HG03280 (cell line): ENCODE data around the gene CCDC159.

Source experiments
- ATAC-seq: cut with Tn5 transposase; IDR thresholded peaks from one replicate; pipeline ENCODE4 v1.9.1; 2021; ENCODE audit warnings: mild to moderate bottlenecking, moderate library complexity; ENCODE audit not compliant: unreplicated experiment

Gene CCDC159

DNA sequence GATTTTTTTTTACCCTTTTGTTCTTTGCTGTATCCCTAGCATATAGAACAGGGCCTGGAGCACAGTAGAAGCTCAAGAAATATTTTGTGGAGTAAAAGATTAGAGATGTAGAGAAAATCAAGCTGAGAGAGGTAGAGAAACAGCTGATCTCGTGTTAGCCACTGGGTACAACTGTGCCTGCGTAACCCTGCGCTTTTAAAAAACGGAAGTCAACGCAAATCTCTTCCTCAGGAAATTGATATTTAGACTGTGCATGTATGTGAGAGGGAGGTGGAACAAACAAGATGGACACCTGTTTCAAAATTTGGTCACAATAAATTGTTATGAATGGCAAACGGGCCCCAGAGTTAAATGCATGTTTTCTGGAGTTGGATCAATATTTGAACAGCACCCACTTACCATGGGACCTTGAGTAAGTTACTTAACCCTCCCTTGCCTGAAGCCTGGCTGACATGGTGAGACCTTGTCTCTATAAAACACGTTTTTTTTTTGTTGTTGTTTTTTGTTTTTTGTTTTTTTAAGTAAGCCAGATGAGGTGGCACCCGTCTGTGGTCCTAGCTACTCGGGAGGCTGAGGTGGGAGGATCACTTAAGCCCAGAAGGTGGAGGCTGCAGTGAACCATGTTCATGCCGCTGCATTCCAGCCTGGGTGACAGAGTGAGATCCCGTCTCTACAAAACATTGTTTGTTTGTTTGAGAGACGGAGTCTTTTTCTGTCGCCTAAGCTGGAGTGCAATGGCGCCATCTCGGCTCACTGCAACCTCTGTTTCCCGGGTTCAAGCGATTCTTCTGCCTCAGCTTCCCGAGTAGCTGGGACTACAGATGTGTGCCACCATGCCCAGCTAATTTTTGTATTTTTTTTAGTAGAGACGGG is 41.1 kb downstream of the CCDC159 start:
- no peak for ATAC-seq

GRCh38 chr19:11390359-11390758 is 44.0 kb downstream of the CCDC159 start:
- ATAC-seq = no peak

DNA sequence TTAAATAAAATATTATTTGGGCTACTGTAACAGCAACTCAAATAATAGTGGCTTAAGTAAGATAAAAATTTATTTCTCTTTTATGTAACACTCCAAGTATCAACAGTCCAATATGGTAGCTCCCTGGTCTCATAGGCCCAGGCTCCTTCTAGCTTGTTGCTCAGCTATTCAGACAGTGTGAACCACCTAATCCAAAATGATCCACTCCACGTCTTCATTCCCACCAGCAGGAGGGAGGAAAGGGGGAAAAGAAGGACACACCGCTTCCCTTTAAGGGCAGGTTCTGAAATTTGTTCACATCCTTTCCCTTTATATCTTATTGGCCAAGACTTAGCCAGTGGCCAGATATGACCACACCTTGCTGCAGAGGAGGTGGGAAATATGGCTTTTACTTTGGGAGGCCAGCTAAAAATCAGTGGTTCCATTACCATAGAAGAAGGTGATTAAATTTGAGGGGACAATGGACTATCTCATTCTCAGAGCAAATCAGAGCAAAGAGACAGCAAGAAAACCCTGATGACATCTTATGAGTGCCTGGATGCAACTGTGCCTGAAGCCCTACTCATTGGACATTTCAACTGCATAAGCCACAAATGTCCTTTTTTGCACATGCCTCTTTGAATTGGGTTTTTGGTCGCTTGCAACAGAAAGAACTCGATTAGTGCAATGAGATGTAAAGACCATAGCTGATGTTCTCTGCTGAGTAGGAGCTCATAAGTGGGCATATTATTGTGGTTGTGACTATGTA is 44.8 kb downstream of the CCDC159 start:
- ATAC-seq = no peak

GRCh38 chr19:11397089-11397610 is 50.8 kb downstream of the CCDC159 start:
- ATAC-seq = no peak

DNA sequence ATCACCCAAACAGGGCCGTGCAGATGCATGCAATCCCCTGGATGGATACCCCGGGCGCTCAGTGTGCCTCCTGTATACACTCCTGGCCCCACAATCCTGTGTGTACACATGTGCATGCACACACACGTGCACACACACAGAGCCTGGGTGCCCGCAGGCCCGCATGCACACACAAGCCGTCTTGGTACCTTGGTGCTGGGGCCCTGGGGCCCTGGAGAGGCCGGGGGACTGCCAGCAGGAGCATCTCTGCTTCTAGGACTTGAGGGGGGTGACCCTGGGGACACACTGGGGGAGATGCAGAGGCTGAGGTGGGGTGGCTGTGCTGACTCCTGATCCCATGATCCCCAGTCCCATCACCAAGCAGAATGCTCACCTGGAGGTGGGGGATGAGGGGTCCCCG is 53.3 kb downstream of the CCDC159 start:
- no peak for ATAC-seq

DNA sequence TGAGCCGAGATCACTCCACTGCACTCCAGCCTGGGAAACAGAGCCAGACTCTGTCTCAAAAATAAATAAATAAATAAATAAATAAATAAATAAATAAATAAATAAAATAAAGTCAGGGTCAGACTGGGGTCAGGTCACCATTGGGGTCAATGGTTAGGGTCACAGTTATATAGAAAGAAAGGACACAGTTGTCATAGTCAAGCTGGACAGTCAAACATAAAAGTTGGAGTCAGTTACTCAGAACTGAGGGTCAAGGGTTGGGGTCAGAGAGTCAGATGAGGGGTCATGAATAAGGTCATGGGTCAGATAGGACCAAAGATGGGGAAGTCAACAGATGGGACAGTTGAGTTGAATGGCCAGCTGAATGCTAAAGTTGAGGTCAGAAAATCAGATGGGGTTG is 54.5 kb downstream of the CCDC159 start:
- ATAC-seq = no peak

DNA sequence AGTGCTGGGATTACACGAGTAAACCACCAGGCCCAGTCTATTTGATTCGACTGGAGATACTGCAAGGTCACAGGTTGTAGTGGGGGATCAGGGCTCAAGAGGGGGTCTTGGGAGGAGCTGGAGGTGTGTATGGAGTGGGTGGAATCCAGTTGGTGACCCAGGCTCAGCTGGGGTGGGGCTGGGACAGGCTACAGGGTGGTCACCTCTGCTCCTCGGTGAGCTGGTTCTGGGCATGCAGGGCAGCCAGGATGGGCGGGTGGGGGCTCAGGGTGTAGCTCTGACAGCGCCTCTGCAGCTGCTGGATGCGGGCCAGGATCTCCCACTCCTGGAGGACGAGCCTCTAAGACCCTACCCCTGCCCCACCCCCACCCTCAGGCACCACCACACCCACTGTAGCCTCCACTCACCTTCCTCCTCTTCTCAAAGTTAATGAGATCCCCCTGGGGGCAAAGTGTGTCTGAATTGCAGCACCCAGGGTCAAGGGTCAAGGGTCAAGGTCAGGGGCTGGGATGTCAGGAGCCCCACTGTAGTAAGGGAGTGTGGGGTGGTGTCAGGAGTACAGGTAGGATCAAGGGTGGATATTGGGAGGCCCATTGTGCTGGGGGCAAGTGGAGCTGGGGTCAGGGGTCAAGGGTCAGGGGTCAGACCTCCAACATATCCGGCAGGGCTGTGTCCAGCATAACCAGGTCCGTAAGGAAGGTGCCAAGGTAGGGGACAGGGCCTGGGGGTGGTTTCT is 55.7 kb downstream of the CCDC159 start:
- no peak for ATAC-seq
